ENCODE measurements around the gene COX10.

The COX10 gene

DNA sequence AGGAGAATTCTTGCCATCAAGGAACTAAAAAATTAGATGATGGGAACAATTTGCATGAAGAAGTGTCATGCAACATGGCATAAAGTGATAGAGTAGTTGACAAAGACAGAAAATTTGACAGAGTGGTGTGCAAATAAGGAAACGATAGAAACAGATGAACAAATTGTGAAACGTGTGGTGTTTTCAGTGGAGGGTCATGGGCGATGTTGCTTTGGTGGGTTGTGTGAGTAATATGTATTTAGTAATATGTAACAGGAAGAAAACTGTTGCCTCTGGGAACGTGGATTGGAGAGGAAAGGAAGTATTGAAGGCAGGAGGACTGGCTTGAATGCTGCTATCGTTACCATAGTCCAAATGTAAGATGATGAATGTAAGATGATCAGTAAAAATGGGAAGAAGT is 3.6 kb downstream of the COX10 start:
- DNase-seq: no peak

DNA sequence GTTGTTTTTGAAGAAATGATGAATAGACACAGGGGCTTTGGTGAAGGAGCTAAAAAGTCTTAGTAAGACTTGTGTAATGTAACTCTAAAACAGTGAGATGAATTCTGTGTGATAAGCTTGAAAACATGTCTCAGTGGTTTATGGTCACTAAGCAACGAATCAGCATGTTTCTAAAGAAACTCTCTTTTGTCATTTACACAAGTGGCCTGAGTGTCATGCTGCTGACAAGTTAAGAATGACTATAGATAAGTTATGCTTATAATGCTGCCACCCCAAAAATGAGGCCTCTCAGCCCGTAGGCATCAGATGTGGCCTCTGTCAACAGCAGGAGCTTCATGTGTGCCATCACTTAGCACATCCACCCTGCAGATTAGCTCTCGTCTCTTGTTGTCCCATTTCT is 8.7 kb downstream of the COX10 start:
- DNase-seq: no peak

DNA sequence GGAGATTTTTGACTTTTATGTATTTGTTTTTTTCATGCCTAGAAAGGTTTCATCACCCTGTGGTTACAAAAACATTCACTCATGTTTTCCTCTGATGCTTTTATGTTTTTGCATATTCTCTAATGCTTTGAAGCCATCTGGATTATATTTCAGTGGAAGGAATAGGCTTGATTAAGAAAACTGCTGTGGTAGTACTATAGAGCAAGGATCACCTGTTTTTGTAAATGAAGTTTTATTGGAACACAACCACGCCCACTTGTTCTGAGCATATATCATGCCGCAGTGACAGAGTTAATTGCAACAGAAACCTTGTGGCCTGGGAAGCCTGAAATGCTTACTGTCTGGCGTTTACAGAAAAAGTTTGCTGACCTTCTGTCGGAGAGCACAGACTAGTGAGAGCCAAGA is 11.5 kb downstream of the COX10 start:
- DNase-seq: no peak

DNA sequence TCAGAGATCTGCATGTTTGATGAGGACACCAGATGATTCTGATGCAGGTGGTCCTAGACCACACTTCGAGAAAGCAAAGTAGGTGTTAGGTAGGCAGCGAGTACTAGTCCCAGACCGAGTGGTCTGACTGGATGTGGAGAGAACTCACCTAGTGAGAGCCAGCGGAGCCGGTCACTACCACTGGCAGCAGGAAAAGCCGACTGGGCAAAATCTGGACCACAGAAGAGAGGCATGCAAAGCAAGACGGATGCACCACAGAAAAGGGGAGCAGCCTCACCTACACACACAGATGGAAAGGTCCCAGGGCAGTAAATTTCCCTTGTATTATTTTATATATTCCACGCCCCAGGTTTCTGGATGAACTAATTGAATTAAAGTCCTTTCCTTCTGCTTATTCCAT is 13.5 kb downstream of the COX10 start:
- no peak for DNase-seq

DNA sequence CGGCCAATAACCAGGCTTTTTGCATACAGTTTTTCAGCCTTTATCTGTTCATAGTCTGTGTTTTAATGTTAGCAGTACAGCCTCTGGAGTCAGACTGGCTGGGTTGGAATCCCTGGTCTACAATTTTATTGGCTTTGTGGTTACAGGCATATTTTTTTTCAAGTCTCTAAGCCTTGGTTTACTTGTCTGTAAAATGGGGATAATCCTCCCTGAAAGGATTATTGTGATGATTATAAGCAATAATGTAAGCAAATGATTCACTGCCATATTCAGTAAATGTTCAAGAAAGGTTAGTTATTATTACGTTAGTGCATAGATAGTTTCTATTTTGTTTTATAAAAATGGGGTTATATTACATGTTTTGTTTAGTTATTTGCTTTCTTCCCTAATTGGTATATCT is 15.7 kb downstream of the COX10 start:
- no peak for DNase-seq

DNA sequence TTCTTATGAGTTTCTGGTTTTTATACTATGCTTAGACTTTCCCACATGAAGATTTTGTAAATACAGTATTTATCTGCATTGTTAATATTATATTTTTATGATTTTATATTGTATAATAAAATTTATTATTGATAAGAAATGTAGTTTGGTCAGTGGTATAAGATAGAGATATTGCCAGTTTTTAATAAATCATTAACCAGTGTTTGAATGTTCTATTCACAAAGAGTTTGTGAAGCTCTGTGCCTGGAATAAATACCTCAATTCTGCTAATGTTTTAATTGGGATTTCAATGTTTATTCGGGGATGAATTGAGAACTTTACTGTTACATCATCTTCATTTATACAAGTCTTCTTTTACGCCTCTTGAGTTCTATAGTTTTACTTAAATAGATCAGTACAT is 16.9 kb downstream of the COX10 start:
- DNase-seq: no peak

DNA sequence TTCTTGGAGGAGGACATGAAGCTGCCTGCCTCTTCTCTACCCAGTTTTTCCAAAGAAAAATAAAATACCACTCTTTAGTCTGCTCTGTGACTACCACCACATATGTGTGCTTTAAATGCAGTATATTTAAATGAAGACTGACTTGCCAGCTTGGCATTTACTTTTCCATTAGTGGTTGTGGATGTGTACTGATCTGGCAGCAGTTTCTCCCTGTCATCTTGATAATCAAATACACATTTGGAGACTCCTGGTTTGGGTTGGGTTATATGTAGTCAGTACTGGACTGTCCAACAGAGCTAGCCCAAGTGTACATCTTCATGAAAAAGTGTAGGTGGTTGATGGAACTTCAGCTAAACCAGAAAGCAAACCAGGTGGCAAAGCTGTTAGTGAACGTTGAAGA is 19.9 kb downstream of the COX10 start:
- no peak for DNase-seq

DNA sequence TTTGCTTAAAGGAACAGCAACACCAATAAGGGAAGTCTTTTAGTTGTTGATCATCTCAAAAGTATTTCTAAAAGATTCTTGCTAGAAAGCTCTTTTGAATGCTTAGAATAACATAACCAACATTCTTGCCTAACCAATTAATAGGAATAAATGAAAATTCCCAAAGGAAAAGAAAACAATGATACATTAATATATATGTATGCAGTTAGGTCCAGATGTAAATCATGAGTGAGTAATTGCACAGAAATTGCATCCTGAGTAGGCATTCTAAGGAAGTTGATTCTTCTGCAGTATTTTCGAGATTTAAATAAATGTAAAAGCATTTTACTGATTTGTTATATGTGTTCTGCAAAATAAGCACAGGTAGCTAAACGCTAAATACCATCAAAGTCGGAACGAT is 22.1 kb downstream of the COX10 start:
- DNase-seq: no peak

DNA sequence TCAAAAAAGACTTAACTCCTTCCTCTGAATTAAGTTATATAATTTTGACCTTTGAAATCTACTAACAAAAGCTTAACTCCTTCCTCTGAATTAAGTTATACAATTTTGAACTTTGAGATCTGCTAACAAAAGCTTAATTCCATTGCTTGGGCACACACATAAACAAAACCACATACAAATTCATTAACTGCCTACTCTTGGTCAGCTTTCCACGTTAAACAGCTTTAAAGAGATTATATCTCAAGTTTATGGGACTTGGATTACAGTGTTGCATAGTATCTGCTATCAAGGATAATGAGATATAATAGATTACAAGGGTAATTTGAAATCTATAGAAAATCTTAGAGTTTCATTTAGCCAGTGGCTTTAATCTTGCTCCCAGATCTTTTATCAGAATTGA is 23.5 kb downstream of the COX10 start:
- no peak for DNase-seq

DNA sequence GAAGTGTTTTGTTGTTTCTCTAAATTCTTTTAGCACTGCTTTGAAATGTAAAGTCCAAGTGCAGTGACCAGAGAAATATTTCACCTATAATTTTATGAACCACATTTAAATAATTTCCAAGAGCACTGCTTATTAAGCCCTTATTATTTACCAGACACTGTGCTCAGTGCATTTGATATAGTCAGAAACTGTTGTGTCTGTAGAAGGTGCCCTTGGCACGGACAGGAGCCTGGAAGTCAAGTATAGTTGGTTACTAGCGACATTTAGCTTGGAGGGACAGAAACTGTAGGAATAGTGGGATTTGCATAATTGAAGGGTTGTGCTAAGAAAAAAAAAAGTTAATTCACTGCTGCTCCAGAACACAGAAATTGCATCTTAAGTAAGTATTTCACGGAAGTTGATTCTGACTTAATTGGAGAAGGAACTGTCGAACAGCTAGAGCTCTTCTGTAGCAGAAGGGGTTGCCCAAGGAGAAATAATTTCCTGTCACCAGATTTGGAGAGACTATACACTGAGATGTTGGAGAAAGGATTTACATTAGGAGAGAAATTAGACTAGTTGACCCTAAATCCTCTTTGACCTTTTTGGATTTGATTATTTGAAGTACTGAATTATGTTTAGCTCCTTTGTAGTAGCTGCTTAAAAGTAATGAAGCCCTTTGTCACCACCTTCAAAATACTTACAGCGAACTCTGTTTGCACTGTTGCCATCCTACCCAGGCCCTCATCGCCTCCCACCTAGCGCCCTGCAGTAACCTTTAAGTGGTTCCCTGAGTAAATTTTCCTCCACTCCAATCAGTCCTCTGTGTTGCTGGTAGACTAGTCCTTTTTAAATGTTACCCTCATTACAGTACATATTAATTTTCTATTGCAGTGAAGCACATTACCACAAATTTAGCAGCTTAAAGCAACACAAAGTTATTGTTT is 25.6 kb downstream of the COX10 start:
- DNase-seq: no peak

DNA sequence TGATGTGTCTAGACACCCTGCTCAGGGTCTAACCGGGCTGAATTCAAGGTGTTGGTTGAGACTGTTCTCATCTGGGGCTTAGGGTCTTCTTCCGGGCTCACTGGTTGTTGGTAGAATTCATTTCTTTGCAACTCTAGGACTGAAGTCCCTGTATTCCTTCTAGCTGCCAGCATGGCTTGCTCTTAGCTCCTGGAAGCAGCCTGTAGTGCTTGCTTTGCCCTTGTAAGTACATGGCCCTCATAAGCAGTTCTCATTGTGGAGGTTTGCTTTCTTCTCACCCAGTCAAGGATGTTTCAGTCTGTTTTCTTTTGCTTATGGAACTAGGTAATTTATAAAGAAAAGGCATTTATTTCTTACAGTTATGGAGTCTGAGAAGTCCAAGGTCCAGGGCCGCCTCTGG is 26.3 kb downstream of the COX10 start:
- no peak for DNase-seq

DNA sequence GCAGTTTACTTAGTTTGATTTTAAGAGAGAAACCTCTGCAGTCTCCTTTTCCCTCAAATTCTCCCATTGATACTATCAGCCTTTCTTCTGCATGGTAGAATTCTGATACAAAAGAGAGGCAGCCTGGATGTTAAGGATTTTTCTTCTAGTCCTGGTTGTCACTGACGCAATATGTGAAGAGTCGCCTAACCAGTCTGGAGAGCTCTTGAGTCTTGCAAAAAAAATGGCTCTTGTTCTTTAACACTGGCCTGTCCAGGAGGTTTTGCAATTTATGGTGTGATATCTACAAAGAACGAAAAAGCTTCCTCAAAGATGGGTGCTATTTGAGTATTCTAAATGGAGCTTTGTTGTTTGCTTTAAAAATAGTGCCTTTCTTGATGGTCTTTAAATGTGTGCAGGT is 28.9 kb downstream of the COX10 start:
- DNase-seq: no peak

DNA sequence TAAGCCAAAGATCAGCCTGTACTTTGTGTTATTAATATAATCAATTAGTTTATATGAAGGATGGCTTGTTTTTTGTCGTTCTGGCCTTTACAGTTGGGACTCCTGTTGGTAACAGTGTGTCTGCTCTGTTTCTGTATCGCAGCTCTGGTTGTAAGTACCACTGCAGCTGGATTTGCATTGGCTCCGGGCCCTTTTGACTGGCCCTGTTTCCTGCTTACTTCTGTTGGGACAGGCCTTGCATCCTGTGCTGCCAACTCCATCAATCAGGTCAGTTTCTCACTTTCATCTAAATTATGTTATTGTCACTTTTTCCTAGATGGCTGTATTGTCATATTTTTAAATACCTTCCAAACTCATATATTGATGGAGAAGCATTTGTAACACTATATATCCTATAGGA is 32.7 kb downstream of the COX10 start:
- no peak for DNase-seq

DNA sequence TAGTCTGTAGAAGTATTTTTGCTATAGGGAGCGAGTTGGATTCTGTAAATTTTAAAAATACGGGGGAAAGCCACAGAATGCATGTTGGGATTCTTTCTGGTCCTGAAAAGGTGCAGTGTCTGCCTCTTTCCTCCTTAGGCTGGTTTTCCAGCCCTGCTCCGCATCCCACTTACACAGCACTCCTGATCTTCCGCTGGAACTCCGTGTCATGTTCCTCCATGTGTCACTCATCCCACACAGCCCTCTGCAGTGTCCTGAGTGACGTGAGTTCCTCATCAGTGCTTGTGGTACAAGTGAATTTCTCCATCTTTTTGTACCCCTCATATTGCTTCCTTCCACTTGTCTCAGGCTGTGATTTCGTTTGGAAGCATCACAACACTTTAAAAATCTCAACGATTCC is 34.5 kb downstream of the COX10 start:
- no peak for DNase-seq

DNA sequence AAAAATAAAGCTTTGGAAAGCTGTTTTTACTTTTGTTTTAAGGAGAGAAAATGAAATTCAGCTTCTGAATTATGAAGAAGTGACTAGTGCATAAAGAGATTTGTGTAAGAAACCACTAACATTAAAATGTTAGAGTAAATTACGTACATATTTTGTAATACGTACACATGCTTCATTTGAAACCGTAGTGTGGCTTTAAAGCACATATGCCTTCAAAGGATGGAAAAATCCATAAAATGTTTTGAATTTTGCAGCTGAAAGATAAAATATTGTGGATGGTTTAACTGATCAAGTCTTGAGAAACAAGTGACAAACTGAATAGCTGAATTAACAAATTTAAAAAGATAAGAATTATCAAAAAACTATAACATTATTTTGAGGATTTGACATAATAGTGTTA is 35.4 kb downstream of the COX10 start:
- no peak for DNase-seq

DNA sequence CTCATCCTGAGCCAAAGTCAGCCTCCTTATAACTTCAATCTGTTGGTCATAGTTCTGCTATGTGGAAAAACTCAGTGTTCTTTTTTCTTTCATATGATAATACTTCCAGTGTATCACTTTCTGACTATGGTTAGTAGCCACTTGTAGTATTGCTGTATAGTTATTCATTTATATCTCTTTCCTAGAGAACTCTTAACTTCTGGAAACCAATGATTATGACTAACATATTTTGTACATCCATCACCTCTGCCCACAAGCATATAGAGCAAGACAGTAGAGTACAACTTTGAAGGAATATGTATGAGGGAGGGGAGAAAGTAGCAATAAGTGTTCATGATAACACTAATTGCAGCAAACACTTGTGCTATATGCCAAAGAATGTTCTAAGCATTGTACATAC is 38.6 kb downstream of the COX10 start:
- no peak for DNase-seq

DNA sequence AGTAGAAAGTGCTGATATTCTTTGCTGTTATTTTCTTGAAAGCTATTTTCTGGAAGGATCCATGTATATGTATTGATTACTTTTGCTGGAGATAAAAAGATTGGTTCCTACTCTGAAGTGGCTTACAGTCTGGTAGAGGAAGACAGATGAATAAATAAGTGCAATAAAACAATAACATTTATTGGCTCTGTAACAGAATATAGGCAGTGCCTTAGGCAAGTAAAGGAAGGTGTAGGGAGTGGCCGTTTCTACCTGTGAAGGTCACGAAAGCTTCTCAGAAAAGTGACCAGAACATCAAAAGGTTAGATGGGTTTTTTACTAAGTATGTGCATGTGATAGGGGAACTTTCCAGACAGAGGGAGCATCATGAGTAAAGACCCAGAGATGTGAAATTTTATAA is 43.1 kb downstream of the COX10 start:
- no peak for DNase-seq

DNA sequence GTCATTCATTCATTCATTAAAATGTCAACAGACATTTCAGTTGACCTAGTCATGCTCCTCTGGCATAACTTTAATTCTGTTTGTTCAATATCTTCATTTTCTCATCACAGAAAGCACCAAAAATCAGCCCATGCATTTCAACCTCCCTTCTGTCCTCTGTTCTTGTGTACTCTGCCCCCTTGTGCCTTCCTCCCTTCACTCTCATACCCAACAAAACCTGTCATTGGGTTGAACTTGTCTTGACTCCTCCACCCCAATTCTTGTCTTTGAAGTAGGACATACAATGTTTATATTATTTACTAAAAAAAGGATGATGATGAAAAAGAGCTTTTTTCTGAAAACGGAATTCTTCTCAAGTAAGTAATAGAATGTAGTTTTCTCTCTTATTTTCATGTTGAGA is 43.8 kb downstream of the COX10 start:
- DNase-seq: no peak

DNA sequence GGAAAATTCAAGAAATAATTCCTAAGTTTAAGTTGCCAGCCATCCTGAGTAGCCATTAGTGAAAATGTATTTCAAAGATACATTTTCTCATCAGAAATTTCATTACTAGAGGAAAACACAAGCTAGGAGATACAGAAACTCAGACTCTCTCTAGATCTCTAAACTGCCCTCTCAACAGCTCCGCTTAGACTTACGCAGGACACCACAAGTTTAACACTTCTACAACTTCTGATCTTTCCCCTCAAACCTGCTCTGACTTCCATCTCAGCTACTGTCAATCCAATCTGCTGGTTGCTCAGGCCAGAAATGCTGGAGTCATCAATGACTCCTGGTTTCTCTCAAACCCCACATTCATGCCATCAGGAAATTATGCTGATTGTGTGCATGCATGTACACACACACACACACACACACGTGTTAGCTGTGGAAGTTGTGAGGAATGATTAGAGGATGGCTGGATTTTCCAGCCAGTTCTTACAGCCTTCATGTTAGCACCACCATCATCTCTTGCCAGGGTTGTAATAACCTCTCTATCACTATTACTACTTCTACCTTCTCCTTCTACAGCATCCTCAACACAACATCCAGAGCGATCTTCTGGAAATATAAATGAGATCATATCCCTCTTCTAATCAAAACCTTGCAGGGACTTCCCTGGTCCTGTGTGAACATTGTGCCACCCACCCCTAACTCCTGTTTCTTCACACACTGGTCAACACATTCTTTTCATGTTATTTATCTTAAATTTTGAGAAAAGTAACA is 47.1 kb downstream of the COX10 start:
- DNase-seq: no peak

DNA sequence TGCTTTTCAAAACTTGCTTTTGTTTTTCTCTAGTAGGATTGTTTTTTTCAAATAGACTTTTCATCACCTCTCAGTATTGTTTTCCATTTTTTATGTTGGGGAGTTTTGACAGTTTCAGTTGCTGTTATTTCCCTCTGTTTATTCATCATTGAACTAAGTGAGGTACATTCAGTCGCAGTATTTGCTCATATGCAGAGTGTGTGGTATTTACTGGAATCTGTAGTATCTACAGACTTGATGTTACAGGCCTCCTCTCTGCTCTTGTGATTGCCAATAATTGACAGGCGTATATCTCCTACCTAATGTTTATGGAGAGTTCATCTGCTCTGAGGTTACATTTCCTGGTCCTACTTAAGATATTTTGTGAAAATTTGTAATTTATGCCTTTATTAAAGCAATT is 49.6 kb downstream of the COX10 start:
- DNase-seq: no peak

DNA sequence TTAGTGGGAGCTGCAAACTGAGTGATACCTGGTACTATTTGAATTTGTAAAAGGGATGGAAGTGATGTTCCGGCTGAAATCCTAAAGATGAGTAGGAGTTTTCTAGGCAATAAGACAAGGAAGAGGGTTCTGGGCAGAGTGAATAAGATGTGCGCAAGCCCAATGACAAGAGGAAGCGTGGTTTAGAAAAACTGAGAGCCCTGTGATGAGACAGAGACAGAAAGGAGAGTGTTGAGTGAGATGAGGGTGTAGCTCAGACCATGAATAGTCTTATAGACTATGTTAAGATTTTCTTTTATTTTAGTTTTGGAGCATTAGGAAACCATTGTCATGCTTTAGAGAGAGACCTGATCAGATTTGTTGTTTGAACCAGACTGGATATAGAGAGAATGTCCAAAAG is 50.2 kb downstream of the COX10 start:
- no peak for DNase-seq

DNA sequence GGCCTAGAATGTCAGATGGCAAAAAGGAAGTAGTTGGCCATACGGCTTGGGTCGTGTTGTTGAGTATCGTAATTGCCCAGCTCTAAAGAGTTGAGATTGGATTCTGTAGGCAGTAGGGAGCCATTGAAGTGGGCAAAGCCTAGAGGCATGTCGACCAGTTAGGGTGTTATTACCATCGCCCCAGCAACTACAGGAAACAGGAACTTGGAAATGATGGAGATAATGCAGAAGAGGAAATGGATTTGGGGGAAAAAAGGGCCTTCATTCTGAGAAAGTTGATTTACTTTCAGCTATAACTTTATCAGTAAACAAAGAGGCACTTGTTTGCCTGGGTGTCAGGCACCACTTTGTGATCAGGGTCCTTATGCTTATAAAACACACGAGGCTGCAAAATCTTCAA is 52.6 kb downstream of the COX10 start:
- DNase-seq: no peak

DNA sequence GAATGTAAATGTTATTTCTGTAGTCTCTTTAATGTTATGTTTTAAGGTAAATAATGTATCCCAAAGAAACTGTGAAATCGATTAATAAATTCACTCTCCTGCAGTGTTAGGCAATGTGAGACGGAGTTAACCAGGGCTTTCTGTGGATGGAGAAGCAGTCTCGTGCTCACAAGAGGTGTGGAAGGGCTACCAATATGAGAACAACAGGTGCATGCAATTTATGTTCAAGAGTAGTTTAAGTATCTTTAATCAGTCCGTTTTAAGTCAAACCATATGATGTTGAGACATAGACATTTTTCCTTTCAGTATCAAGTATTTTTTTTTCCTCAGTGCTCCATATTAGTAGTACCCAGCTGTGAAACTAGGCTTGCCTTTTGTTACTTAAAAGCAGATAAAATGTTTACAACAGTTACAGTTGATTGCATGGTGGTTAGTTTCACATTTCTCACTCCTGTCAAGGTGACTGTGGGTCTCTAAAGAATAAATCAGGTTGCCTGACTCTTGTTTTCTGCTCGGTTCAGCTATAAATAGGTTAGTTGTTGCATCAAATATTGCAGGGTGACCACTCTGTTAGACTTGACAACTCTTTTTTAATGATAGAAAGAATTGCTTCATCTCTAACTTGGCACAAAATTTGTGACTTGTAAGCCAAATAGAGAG is 54.4 kb downstream of the COX10 start:
- DNase-seq: no peak

DNA sequence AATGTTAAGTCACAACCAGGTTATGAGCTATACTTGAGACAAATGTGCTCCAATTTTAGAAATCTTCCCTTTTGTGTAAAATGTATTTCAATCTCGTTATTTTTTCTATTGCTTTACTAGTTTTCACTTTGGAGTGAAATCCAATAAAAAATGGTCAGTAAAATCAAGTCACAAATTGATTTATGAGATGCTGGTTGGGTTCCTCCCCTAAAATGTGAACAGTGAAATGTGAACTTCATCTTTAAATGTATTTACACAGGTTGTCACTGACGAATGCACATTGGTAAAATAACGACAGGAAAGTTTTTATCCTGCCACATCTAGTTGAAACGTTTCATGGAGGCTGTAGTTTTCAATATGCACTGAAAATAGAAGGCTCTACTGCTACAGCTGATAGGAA is 55.5 kb downstream of the COX10 start:
- no peak for DNase-seq
